ENCODE measurements around the gene EED.
A peak's percentile ranks its signal among the peaks of the same experiment; 100 is the strongest.
"Not testable (repeated sequence)": the region's sequence is repeated elsewhere in the genome, so short reads cannot be mapped to it uniquely, and the experiment has no call there.

EED gene

DNA sequence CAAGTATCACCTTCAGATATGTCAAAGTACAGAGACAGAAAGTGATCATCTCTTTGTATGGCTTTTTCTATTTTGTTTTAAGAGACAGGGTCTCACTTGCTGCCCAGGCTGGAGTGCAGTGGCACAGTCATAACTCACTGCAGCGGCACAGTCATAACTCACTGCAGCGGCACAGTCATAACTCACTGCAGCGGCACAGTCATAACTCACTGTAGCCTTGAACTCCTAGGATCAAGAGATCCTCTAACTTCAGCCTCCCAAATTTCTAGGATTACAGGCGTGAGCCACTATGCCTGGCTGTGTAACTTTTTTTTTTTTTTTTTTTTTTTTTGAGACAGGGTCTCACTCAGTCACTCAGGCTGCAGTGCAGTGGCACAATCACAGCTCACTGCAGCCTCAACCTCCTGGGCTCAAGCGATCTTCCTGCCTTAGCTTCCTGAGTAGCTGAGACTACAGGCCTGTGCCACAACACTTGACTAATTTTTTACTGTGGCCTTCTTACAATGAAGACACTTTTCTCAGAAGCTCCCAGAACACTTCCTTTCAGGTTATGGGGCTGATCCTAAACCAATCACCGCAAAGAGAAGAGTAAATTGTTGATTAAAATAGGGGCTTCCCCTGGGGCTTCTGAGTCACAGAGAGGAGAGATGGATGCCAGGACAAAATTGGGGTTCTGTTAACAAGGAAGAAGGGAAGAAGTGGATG, 48.5 kb downstream of the EED start:
- DNase-seq: peak in 3 of 5 experiments; percentile 20 to 90 (median 46)

DNA sequence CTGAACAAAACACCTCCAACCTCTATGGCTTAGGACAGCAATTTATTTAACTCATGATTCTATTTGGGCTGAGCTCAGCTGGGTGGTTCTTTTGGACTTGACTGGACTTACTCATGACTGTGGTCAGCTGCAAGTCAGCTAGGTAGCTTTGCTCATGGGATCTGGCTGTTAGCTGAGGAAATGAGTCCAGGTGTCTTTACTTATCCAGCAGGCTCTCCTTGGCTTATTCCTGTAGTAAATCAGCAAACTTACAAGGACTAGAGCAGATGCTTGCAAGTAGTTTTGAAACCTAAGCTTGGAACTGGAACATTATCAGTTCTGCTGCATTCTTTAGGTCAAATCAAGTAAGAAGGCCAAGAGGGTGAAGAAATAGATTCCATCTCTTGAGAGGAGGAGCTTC, 49.5 kb downstream of the EED start:
- DNase-seq: no peak

DNA sequence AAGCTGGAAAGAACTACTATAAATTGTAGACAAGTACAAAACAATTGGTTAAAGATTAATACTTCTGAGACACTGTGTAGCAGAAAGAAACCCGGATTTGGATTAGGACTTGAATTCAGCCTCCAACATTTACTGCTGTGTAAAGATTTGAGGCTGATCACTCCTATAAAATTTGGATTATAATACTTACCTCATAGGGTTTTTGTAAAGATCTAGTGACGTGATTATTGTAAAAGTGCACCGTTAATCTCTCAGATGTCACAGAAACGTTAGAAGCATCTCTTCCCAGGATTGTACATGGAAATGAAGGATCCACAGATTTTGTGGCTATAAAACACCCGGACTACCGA, 57.2 kb downstream of the EED start:
- DNase-seq: no peak

DNA sequence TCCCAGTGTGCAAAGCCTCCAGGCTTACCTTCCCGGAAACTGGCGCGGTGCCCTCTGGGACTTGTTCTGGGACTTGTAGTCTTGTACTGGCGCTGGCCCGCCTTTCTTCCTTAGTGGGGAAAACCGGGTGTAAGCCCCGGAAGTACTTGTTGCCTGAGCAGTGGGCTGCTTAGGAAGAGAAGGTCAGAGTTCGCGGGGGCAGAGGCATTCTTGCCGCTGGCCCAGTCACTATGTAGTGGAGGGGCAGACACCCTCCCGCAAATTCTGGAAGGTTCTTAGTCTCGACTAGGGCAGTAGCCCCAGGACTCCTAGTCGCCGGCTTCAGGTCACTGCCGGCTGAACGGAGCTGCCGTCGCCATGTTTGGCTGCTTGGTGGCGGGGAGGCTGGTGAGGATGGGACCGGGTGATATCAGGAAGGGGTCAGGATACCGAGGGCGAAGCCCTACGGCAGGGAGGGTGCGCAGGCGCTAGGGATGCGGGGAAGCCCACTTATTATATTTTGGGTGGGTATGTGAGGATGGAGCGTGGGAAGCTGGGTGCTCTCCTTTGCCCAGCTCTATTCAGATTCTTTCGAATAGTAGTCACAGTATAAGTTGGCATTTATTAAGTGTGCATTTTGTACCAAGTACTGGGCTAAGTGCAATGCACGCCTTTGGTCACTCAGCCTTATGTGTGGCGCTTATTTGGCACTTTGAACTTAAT, 57.7 kb downstream of the EED start, which contains the start of gene HIKESHI:
HIKESHI (plus strand) TSS at position 149 of the 702 bp plus-strand sequence; CDS start at position 358, 209 bp downstream.
- peak; percentile 80 to 92 (median 88) for DNase-seq

DNA sequence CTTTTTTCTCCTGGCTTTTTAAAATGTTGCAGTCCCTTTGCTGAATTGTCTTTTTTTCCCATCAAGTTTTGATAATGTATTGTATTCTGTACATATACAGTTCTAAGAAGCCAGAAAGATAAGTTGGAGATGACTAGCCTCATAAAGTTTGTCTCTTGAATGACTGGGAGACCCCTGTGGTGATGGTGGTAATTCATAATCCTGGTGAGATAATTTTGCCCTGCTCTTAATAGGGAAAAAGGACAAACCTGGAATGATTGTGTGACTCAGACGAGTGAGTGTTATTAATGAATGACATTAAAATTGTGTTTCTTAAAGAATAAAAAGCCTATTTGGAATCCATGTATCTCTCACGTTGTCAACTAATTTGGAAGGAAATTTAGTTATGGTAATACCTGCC, 58.7 kb downstream of the EED start:
- DNase-seq: no peak

DNA sequence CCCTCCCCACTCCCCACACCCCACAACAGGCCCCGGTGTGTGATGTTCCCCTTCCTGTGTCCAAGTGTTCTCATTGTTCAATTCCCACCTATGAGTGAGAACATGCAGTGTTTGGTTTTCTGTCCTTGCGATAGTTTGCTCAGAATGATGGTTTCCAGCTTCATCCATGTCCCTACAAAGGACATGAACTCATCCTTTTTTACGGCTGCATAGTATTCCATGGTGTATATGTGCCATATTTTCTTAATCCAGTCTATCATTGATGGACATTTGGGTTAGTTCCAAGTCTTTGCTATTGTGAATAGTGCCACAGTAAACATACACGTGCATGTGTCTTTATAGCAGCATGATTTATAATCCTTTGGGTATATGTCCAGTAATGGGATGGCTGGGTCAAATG, 64.2 kb downstream of the EED start:
- DNase-seq: not testable (repeated sequence)

DNA sequence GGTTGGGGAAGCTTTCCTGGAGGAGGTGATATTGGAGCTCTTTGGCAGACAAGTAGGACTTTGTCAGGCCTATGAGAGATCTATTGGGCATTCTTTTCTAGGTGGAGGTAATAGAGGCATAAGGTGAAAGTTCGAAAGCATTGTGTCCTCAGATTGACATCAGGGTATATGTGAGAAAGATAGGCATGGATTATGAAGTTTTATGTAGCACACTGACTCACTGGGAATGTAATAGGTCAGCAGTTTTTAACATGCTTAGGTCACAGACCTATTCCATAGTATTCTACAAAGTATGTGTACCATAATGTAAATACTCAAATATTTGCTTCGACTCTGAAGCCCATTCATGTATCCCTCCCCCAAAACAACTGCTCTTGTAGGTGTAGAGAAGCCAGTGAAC, 69.2 kb downstream of the EED start:
- no peak for DNase-seq

DNA sequence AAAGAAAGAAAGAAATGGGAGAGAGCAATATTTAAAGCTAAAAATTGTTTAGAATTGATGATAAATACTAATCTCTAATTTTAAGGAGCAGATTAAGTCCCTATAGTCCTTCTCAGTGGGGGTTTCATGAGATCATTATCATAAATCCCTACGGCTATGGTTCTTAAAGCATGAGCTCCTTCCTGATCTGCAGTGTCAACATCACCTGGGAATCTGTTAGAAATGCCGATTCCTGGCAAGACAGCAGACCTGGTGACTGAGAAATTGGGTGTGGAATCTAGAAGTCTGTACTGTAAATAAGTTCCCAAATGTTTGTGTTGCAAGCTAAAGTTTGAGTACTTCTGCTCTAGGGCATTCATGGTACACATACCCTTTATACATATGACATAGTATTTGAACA, 70.1 kb downstream of the EED start:
- no peak for DNase-seq
